GM21717 (cell line): ENCODE measurements around the gene STAT6.

Source experiments
- ATAC-seq: cut with Tn5 transposase; IDR thresholded peaks from one replicate; pipeline ENCODE4 v1.9.1; 2021; ENCODE audit warnings: mild to moderate bottlenecking, moderate library complexity; ENCODE audit not compliant: unreplicated experiment

Gene STAT6

DNA sequence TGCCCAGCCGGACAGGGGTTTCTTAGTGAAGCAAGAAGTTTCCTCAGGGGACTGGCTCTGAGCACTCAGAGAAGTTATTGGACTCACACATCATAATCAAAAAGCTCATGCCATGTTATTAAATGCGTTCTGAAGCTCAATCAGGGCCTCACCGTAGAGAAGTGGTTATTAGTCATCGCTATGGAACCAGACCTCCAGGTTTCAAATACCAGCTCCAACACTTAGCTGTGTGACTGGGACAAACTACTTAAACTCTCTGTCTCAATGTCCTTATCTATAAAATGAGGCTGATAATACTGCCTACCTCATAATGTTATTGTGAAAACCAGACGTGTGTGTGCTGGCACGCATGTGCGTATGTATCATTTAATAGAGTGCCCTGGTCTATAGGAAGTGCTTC, 7.3 kb downstream of the STAT6 start:
- no peak for ATAC-seq

DNA sequence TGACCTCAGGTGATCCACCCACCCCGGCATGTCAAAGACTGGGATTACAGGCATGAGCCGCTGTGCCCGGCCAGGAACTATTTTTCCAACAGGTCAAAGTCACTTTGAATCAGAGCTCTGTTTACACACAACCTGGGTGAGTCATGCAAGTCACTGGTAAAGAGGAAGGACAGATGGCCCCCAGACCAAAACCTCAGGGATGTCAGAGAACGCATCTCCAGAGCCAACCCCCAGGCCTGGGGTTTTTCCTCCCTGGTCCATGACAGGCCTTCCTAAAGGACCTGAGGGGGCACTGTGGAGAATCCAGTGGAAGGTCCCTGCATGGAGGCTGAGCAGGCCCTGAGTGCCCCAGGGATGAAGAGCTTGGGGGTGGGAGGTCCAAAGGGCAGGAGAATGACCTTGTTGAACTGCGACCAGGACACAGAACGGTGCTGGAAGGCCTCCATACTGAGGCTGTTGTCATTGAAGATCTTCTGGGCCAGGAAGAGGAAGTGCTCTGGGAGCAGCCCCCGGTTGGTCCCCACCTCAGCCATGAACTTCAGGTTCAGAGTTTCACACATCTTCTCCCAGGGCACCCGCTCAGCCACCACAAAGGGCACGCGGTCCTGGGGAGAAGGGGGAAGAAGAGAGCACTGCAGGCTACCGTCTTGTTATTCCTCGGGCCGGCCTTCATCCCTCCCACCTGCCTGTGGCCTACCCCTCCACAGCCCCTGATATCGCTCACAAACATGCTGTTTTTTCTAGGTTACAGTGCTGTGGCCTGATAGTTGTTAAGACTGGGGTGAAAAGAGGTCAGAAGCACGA, 9.1 kb downstream of the STAT6 start:
- no peak for ATAC-seq

DNA sequence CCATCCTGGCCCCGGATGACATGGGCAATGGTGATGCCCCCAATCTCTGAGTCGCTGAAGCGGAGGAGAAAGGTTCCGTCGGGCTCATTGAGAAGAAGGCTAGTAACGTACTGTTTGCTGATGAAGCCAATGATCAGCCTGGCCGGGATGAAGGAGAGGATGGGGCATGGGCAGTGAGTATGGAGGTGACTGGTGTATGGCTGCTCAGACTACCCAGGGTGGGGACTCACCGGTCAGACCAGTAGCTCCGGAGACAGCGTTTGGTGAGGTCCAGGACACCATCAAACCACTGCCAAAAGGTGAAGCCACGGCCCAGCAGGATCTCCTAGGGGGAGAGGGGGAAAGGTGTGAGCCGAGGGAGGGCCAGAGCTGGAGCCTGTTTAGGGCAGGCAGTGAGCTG, 11.4 kb downstream of the STAT6 start:
- no peak for ATAC-seq

DNA sequence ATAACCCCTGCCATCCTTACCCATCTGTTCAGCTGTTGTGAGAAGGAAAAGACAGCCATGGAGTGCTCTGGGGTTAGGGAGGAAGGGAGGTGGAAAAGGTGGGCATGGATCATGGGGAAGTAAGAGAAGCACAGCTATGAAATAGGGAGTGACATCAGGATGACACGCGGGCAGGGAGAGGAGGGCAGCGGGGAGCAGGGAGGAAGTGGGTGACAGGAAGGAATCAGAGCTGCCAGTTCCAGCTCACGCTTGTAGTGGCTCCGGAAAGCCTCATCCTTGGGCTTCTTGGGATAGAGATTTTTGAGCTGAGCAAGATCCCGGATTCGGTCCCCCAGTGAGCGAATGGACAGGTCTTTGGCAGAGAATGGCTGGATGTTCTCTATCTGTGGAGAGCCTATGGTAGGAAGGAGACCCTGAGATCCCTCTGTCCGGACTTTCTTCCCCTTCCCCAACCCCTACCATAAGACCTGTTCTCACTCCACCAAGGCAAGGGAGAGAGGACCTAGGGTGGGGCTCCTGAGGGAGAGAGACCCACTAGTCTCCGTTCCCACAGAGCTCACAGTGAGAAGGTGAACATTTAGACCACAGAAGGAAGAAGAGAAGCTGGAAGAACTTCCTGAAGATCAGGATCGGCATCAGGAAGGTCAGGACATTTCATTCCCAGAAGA, 12.0 kb downstream of the STAT6 start:
- no peak for ATAC-seq

DNA sequence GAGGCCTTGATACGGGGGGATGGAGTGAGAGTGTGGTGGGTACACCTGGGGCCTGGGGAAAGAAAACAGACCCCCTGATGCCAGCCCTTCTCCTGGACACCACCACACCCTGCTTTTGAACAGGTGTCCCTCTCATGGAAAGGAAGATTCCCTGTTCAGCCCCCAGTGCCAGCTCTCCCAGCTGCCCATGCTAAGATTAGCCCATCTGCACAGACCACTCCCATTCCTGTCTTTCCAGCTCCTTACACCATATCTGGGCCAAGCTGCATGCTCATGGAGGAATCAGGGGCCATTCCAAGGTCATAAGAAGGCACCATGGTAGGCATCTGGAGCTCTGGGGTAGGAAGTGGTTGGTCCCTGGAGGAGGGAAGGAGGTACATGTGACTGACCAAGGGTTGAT, 12.6 kb downstream of the STAT6 start:
- no peak for ATAC-seq

DNA sequence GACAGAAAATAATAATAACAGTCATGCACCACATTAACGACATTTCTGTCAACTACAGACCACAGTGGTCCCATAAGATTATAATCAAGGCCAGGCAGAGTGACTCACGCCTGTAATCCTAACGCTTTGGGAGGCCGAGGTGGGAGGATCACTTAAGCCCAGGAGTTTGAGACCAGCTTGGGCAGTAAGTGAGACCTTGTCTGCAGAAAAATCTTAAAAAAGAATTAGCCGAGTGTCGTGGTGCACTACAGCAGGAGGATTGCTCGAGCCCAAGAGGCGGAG, 13.7 kb downstream of the STAT6 start:
- ATAC-seq = no peak

DNA sequence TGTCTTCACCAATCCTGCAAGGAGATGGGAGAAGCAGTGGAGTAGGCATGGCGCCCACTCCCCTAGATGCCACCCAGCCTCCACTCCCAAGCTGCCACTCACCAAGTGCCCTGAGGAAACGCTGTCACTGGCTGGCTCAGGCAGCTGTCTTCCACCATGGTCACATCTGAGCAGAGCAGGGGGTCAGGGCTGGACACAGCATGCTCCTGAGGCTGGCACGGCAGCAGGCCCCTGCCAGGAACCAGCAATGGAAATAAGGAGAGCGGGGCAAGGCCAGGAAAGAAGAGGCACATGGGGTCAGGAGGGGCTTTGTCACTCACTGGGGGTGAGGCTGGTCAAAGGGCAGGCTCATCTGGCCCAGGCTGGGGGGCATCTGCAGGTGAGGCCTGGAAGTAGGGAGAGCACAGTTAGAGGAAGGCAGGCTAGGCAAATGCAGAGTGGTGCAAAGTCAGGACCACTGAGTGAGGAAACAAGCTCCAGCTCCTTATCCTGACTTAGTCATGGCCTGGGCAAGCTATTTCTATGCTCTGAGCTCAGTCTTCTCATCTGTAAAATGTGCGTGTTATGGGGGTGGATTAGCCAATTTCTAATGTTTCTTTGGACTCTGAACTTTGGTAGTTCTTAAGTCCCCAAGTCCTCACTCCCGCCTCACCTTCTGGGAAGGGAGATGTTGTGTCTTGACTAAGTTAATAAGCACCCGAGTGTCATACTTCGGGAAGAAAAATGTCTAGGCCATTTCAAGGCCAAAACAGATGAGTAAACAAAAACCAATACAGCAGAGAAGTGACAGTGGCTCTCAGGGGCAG, 14.2 kb downstream of the STAT6 start:
- no peak for ATAC-seq

DNA sequence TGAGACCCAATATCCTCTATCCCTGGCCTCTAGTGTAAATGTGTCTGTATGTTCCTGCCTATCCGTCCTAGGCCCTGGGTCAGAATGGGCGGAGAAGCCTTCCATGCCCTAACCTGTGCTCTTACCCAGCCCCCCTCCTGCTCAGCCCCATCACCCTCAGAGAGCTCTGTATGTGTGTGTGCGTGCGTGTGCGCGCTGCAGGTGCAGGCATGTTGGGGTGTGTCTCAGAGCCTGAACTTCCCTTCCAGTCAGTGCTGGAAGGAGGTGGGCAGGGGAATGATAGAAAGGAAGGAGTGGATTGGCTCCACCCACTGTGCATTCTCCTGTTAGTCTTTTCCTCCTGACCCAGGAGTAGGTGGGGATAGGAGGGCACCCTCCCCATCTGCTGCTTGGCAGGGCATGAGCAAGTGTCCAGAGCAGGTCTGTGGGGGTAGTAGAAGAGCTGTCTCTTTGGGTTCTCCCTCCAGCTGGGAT, 15.0 kb downstream of the STAT6 start:
- ATAC-seq = no peak

DNA sequence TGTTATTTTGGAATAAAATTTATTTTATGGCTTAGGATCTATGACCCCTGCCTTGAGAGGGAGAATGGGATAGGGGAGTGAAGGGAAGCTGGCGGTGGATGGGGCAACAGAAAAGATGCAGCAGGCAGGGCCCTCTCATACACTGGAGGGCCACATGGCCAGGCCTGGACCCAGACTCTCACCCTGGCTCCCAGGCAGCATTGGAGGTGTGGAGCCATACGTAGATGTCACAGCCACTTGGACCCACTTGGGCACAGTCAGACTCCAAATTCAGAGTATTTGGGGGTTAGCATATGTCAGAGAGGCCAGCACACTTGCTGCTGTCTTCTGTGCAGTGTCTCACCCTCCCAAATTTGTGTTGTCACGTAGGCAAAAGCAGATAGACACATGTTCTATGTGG, 15.7 kb downstream of the STAT6 start:
- ATAC-seq = no peak

DNA sequence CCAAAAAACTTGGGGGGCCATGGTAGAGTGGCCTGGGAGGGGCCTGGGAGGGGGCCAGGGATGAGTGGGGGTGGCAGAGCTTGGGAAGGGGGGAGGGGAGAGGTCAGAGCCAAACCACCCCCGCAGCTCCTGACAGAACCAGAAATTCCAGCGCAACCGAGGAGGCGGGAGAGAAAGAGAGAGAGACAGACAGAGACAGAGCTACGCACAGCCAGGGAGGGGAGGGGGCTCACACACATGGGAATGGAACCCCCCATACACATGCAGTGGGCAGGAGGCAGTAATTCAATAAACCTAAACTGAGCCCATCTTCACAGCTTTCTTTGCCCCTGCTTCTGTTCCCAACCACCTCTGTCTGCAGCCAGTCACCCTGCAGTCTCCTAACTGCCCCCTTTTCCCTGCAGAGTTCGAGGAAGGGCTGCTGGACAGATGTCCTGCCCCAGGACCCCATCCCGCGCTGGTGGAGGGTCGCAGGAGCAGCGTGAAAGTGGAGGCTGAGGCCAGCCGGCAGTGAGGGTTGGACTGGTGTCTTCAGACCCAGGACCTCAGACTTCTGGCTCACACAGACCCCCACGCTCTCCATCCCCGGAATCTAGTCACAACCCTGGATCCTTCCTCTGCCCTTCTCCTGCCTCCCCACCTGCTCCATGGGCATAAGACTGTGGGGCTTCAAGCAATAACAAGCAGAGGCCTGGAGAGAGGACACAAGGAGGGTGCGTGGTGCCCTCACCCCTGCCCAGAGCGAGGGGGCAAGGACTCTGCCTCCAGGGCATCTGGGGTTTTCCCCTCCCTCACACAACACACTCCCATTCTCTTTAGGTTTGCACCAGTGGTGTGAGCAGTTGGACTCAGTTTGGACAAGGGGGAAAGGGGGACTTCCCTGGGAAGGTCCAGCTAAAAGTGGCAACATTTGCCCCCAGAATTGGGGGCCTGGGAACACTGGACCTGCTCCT, 16.7 kb downstream of the STAT6 start:
- no peak for ATAC-seq

DNA sequence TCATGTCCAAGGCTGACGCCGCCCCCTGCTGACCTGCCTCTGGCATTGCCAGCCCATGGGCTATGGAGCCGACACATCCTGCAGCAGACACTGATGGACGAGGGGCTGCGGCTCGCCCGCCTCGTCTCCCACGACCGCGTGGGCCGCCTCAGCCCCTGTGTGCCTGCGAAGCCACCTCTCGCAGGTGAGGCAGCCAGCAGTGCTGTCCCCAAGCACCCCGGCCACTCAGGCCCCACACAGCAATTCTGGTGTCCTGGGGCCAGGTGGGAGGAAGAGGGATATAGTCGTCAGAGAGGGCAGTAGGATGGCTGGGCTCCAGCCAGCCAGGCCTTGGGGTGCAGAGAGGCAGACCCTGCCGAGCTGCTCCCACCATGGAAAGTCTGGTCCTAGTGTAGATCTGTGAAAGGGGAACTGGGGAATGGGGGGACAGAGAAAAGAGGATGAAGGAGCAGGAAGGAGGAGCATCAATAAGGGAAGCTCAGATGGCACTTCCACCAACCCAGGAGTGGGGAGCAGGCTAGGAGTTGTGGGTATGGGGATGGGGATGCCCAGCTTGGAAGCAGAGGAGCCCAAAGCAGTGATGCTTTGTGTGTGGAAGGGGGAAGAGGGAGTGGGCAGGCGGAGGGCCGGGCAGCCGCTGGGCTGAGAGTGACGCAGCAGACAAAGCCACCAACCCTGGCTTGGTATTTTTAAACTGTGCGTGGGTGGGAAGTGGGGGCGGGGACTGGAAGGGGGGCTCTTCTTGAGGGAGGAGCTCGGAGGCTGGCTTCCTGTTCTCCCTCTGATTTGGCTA, 17.6 kb downstream of the STAT6 start:
- ATAC-seq = no peak

DNA sequence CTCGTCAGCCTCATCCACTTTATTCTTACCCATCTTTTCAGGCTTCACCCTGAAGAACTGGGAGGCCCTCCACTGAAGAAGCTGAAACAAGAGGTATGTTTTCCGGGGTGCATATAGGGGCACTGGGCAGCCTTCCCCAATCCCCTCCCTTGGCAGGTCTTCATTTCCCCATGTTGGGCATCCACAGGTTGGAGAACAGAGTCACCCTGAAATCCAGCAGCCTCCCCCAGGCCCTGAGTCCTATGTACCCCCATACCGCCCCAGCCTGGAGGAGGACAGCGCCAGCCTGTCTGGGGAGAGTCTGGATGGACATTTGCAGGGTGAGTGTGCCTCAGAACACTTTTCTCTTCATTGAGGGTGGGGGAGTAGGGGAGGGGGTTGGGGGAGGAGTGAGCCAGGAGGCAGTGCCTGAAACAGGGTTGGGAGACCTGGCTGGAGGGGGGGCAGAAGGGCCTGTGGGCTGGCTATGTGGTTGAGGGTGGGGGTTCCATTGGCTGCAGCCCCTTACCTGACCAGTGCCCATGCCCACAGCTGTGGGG, 18.2 kb downstream of the STAT6 start:
- ATAC-seq = no peak

DNA sequence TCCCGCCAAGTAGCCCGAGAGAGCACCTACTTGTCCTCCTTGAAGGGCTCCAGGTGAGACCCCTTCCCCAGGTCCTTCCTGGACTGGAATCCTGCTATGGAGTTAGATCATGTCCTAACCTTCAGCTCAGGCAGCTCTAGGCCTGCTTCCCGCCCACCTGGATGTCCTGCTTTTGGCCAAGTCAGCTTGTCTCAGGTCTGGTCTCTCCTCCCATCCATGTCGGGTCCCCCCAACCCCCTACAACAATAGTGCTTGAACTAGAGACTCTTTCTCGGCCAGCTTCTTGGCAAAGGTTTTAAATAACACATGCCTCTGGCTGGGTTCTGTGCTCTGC, 18.7 kb downstream of the STAT6 start:
- no peak for ATAC-seq

DNA sequence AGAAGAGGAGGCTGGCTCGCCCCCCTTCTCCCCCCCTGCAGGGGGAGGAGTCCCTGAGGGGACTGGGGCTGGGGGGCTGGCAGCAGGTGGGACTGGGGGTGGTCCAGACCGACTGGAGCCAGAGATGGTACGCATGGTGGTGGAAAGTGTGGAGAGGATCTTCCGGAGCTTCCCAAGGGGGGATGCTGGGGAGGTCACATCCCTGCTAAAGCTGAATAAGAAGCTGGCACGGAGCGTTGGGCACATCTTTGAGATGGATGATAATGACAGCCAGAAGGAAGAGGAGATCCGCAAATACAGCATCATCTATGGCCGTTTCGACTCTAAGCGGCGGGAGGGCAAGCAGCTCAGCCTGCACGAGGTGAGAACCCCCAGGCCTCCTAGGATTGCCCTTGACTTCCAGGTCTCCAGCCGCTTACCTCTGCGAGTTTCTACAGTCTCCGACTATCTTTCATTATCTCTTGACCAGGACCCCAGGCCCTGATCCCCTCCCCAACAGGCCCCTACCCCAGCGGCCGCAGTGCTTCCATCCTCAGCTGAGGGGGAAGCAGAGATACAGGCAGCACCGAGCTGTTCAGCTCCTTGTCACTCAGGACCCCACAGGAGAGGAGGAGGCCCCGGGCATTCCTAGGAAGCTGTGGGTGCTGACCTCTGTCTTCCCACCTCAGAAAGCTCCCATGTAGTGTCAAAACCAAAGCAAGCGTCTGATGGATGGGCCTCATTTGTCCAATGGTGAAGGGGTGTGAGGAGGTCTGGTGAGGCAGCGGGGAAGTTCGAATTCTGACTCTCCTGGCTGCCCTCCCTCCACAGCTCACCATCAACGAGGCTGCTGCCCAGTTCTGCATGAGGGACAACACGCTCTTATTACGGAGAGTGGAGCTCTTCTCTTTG, 19.3 kb downstream of the STAT6 start:
- ATAC-seq = no peak

DNA sequence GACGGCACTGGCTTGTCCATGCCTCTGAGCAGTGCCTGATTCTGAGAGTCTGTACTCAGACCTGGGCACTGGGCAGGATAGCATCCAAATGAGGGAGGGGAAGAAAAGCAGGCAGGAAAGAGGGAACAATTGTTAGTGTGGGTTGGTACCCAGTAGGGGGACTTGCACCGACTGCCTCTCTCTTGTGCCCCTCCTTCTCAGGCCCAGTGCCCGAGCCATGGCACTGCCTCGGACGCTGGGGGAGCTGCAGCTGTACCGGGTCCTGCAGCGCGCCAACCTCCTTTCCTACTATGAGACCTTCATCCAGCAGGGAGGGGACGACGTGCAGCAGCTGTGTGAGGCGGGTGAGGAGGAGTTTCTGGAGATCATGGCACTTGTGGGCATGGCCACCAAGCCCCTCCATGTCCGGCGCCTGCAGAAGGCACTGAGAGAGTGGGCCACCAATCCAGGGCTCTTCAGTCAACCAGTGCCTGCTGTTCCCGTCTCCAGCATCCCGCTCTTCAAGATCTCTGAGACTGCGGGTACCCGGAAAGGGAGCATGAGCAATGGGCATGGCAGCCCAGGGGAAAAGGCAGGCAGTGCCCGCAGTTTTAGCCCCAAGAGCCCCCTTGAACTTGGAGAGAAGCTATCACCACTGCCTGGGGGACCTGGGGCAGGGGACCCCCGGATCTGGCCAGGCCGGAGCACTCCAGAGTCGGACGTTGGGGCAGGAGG, 20.1 kb downstream of the STAT6 start:
- no peak for ATAC-seq

DNA sequence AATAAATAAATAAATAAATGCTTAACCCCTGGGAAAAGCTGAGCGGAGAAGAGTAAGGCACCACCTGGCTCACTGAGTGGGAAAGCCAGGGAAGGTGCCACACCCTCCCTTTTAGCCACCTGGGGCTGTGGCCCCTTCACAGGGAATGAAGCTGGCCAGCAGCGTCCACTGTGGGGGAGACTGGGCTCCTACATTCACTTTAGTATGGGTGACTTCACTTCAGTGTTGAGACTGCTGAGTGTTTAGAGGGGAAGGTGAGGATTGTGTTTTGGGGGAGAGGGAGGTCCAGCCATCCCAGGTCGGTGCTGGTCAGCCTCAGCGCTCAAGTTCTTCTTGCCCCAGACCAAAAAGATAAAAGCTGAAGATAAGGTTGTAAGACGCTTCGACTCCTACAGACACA, 20.7 kb downstream of the STAT6 start:
- no peak for ATAC-seq

DNA sequence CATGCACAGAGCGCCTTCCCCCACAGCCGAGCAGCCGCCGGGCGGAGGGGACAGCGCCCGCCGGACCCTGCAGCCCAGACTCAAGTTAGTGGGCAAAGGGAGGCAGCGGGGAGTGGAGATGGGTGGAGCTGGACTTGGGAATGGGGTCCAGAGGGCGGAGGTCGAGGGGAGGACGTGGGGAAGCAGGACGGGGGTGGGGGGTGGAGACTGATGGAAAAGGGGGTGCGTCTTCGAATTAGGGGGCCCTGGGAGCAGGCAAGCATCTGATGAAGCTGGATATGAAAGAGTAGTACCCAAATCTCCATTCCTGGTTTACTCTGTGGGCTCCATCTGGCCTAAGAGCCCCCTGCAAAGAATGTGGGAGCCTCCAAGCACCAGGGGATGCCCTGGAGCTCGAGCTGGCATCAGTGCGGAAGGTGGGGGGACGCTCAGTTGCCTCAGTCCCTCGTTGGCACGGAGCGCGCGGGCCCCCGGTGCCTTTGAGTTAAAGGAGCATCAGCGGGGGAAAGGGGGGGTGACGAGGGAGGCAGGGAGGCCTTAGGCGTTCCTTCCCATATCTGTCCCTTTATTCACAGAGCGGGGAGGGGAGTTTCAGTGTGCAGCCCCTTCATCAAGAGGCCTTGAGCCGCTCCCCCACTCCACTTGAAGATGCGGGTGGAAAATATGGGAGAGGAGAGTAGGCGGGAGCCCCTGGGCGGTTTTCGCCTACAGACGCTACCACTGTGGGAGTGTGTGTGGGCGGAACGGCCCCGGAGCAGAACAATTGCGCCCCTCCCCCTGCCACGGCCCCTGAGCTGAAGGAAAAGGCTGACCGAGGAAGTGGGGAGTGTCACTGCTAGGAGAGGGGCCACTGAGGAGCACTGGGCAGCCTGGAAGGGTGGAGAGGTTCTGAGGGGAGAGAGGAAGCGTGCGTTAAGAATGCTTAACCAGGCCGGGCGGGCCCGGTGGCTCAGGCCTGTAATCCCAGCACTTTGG, 21.6 kb downstream of the STAT6 start:
- ATAC-seq = no peak
